HTERT RPE-1 (cell line): ENCODE results near the gene ATG14.
"Not testable (repeated sequence)": the region's sequence is repeated elsewhere in the genome, so short reads cannot be mapped to it uniquely, and the experiment has no call there.

Experiments used
- in situ Hi-C: fragments of 300-500 bp; cut with MboI; formaldehyde crosslinking; loops from 4 replicates; pipeline ENCODE4 v1.14.3; 2020; ENCODE audit warnings: low sequenced_read_pairs

The ATG14 gene

GRCh38 chr14:55433880-55434804 lies 22.5 kb upstream of the ATG14 start:
- in situ Hi-C loops, result no loop called here

- in situ Hi-C loops, result no loop called here
Measured at GRCh38 chr14:55432628-55433027, 21.0 kb upstream of the ATG14 start.

GRCh38 chr14:55430024-55430690 lies 18.5 kb upstream of the ATG14 start:
- in situ Hi-C loops, result no loop called here

GRCh38 chr14:55427439-55427838 lies 15.8 kb upstream of the ATG14 start:
- in situ Hi-C loops, result no loop called here

- in situ Hi-C loops, result no loop called here
Measured at GRCh38 chr14:55426891-55427290, 15.3 kb upstream of the ATG14 start.

- in situ Hi-C loops, result no loop called here
Measured at GRCh38 chr14:55425091-55425490, 13.5 kb upstream of the ATG14 start.

GRCh38 chr14:55423969-55424368 lies 12.3 kb upstream of the ATG14 start:
- in situ Hi-C loops, result no loop called here

- in situ Hi-C loops, result not testable (repeated sequence)
Measured at GRCh38 chr14:55422338-55422737, 10.7 kb upstream of the ATG14 start.

GRCh38 chr14:55419663-55420062 lies 8.0 kb upstream of the ATG14 start:
- in situ Hi-C loops, result no loop called here

- in situ Hi-C loops, result no loop called here
Measured at GRCh38 chr14:55418411-55418810, 6.8 kb upstream of the ATG14 start.

GRCh38 chr14:55417955-55418354 lies 6.3 kb upstream of the ATG14 start:
- in situ Hi-C loops, result no loop called here

GRCh38 chr14:55416866-55417265 lies 5.2 kb upstream of the ATG14 start:
- in situ Hi-C loops, result no loop called here

GRCh38 chr14:55414551-55414950 lies 2.9 kb upstream of the ATG14 start:
- in situ Hi-C loops, result no loop called here

GRCh38 chr14:55412676-55413075 lies 1.0 kb upstream of the ATG14 start:
- in situ Hi-C loops, result no loop called here

GRCh38 chr14:55410876-55411275 lies 754 bp downstream of the ATG14 start:
- in situ Hi-C loops, result no loop called here

- in situ Hi-C loops, result no loop called here
Measured at GRCh38 chr14:55404173-55404854, 7.3 kb downstream of the ATG14 start.

- in situ Hi-C loops, result no loop called here
Measured at GRCh38 chr14:55401751-55402150, 9.9 kb downstream of the ATG14 start.

- in situ Hi-C loops, result no loop called here
Measured at GRCh38 chr14:55399852-55400251, 11.8 kb downstream of the ATG14 start.

GRCh38 chr14:55399183-55399582 lies 12.4 kb downstream of the ATG14 start:
- in situ Hi-C loops, result no loop called here

GRCh38 chr14:55398679-55399078 lies 13.0 kb downstream of the ATG14 start:
- in situ Hi-C loops, result no loop called here

- in situ Hi-C loops, result no loop called here
Measured at GRCh38 chr14:55389330-55389729, 22.3 kb downstream of the ATG14 start.

- in situ Hi-C loops, result no loop called here
Measured at GRCh38 chr14:55388160-55388559, 23.5 kb downstream of the ATG14 start.
